HUES6 (cell line): ENCODE measurements around the gene FBXL3.
"Not testable (repeated sequence)": the region's sequence is repeated elsewhere in the genome, so short reads cannot be mapped to it uniquely, and the experiment has no call there.

ENCODE experiments used
- H3K27ac ChIP-seq: 2 replicates; pipeline ENCODE4 v1.7.0; 2013; ENCODE audit warnings: low read depth, mild to moderate bottlenecking, low read length, inconsistent platforms
- H3K27me3 ChIP-seq: 2 replicates; pipeline ENCODE4 v1.6.1; 2013; ENCODE audit warnings: low read length; ENCODE audit not compliant: control insufficient read depth, insufficient read depth
- H3K36me3 ChIP-seq: 2 replicates; pipeline ENCODE4 v1.6.1; 2013; ENCODE audit warnings: low read length; ENCODE audit not compliant: control insufficient read depth, insufficient read depth
- H3K4me1 ChIP-seq: 2 replicates; pipeline ENCODE4 v1.6.1; 2013; ENCODE audit warnings: low read length; ENCODE audit not compliant: control insufficient read depth, insufficient read depth
- H3K4me3 ChIP-seq: 2 replicates; pipeline ENCODE4 v1.5.1; 2013; ENCODE audit warnings: low read depth, low read length
- H3K9ac ChIP-seq: one replicate; pipeline ENCODE4 v1.6.1; 2013; ENCODE audit warnings: mild to moderate bottlenecking, low read length
- H3K9me3 ChIP-seq: 2 replicates; pipeline ENCODE4 v1.6.1; 2013; ENCODE audit warnings: low read depth, low read length; ENCODE audit not compliant: control insufficient read depth, insufficient read depth

FBXL3 gene

GRCh38 chr13:77008337-77008736, 18.6 kb downstream of the FBXL3 start:
- H3K4me3 ChIP-seq, H3K27me3 ChIP-seq, H3K27ac ChIP-seq, H3K4me1 ChIP-seq, H3K9me3 ChIP-seq, H3K9ac ChIP-seq: not testable (repeated sequence)
- peaks cover 59% of the 10 kb centered on the region for H3K36me3 ChIP-seq

DNA sequence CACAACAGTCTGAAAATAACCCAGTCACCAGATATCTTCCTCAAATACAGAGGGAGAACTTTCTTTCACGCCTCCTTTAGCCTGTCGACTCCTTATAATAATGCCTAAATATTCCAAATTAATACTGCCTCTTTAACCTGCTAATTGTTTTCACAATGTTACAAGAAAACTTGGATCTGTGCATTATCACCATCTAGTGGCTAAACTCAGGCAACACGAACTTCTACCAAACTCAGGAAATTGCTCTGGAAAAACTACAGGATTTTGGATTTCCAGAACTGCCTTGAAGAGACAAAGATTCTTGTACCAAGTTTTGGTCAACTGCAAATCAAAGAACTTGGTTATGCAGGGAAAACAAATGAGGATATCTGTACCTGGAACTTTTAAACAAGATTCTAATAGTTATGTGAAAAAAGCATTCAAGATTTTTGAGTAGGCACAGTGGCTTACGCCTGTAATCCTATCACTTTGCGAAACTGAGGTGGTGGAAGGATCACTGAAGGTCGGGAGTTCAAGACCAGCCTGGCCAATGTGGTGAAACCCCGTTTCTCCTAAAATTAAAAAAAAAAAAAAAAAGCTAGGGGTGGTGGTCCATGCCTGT, 24.3 kb downstream of the FBXL3 start:
- H3K9me3 ChIP-seq: no peaks in the 10 kb centered on the region
- H3K27ac ChIP-seq: no peak overlapping the region
- H3K27me3 ChIP-seq: no peaks in the 10 kb centered on the region
- H3K36me3 ChIP-seq: peaks cover 31% of the 10 kb centered on the region
- H3K4me3 ChIP-seq: no peak overlapping the region
- H3K4me1 ChIP-seq: no peaks in the 10 kb centered on the region
- H3K9ac ChIP-seq: no peak overlapping the region

GRCh38 chr13:77001963-77002587, 24.9 kb downstream of the FBXL3 start:
- no peak overlapping the region for H3K4me3 ChIP-seq
- H3K9ac ChIP-seq: no peak overlapping the region
- no peaks in the 10 kb centered on the region for H3K27me3 ChIP-seq
- H3K27ac ChIP-seq: no peak overlapping the region
- H3K36me3 ChIP-seq: peaks cover 26% of the 10 kb centered on the region
- H3K4me1 ChIP-seq: no peaks in the 10 kb centered on the region
- H3K9me3 ChIP-seq: no peaks in the 10 kb centered on the region

DNA sequence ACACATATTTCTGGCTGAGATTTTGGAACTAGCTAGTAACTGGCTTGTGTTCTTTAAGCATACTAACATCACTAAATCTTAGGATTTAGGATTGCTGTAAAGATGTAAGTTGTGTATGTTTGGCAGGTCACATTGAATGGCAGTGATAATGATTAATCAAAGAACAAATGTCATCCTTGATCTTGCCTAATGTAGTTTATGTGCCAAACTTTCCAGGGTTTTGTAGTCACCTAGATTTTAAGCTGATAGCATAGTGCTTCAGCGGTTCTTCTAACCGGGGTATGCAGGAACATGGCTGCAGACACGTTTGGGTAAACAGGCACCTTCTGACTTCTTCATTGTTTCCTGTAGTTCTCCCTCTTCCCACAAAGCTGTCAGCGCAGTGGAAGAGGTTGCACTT, 25.4 kb downstream of the FBXL3 start:
- H3K9ac ChIP-seq: no peak overlapping the region
- H3K36me3 ChIP-seq: peaks cover 26% of the 10 kb centered on the region
- no peaks in the 10 kb centered on the region for H3K4me1 ChIP-seq
- no peak overlapping the region for H3K4me3 ChIP-seq
- H3K27me3 ChIP-seq: no peaks in the 10 kb centered on the region
- H3K27ac ChIP-seq: no peak overlapping the region
- no peaks in the 10 kb centered on the region for H3K9me3 ChIP-seq

- Histone ChIP-seq H3K36me3 (peaks cover 32% of the 10 kb centered on the region), H3K9ac (no peak overlapping the region), H3K27me3 (no peaks in the 10 kb centered on the region), H3K4me1 (no peaks in the 10 kb centered on the region), H3K27ac (no peak overlapping the region), H3K4me3 (no peak overlapping the region), H3K9me3 (no peaks in the 10 kb centered on the region)
Measured at GRCh38 chr13:77000475-77000874, 26.5 kb downstream of the FBXL3 start.

DNA sequence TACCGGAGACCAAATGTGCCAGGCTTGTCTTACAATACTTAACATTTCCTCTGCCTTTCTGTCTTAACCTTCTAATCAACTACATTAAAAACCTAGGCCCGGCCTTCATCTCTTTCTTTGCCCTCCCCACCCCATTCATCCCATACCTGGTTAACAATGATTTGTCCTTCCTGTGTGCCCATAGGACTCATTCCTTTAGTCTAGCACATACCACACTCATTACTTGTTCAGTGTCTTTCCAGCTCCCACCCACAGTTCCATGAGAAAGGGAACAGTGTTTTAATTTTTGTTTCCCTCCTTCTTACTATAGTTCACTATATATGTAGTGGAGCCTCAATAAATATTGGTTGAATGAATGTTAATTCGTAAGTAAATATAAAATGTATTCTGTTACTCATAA, 32.7 kb downstream of the FBXL3 start:
- H3K27me3 ChIP-seq: no peaks in the 10 kb centered on the region
- H3K27ac ChIP-seq: no peak overlapping the region
- H3K9me3 ChIP-seq: no peaks in the 10 kb centered on the region
- H3K36me3 ChIP-seq: peaks cover 17% of the 10 kb centered on the region
- H3K4me3 ChIP-seq: no peak overlapping the region
- H3K4me1 ChIP-seq: peaks cover 6% of the 10 kb centered on the region; the same call in 1 of the 2 replicates
- no peak overlapping the region for H3K9ac ChIP-seq

GRCh38 chr13:76993473-76993872, 33.5 kb downstream of the FBXL3 start:
- no peak overlapping the region for H3K9ac ChIP-seq

GRCh38 chr13:76993021-76993420, 33.9 kb downstream of the FBXL3 start:
- Histone ChIP-seq H3K9ac (peak overlapping the region; percentile 76), H3K4me3 (peak overlapping the region; percentile 93), H3K4me1 (peaks cover 6% of the 10 kb centered on the region; the same call in 1 of the 2 replicates), H3K9me3 (no peaks in the 10 kb centered on the region), H3K36me3 (peaks cover 9% of the 10 kb centered on the region), H3K27ac (no peak overlapping the region), H3K27me3 (no peaks in the 10 kb centered on the region)

More at GRCh38 chr13:76993473-76993872, 33.5 kb downstream of the FBXL3 start:
- Histone ChIP-seq H3K36me3 (peaks cover 12% of the 10 kb centered on the region), H3K9me3 (no peaks in the 10 kb centered on the region), H3K27me3 (no peaks in the 10 kb centered on the region), H3K4me1 (peaks cover 6% of the 10 kb centered on the region; the same call in 1 of the 2 replicates), H3K4me3 (peak overlapping the region; percentile 93; the same call in 1 of the 2 replicates), H3K27ac (no peak overlapping the region)

- Histone ChIP-seq H3K4me3 (peak overlapping the region; percentile 93), H3K9ac (peak overlapping the region; percentile 76), H3K4me1 (peaks cover 6% of the 10 kb centered on the region; the same call in 1 of the 2 replicates), H3K36me3 (peaks cover 9% of the 10 kb centered on the region), H3K27ac (peak overlapping the region; percentile 35; the same call in 1 of the 2 replicates), H3K9me3 (no peaks in the 10 kb centered on the region), H3K27me3 (no peaks in the 10 kb centered on the region)
Measured at GRCh38 chr13:76992548-76993001, 34.4 kb downstream of the FBXL3 start.

DNA sequence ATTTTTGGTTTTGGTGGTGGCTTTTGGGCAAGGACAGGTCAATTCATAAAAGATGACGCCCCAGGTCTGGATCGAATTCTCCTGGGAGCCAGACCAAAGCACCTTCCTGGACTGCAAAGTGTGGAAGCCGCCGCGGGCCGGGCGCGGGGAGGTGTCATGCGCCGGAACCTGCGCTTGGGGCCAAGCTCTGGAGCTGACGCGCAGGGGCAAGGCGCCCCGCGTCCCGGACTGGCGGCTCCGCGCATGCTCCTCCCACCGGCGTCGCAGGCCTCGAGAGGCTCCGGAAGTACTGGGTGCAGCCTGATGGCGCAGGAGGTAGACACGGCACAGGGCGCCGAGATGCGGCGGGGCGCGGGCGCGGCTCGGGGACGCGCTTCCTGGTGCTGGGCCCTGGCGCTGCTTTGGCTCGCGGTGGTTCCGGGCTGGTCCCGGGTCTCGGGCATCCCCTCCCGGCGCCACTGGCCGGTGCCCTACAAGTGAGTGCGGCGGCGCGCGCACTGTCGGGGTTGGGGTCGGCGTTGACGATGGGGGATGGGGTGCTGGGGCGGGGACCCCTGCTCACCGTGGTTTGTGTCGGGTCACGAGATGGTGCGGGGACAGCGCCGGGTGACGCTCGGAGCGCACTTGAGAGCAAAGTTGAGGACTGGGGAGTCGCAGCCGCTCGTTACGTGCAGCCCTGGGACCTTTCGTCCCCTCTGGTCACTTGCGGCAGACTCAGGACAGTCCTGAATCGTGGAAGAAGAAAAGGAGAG, 35.0 kb downstream of the FBXL3 start, which contains the start of gene CLN5:
CLN5 (plus strand) TSS at position 286 of the 752 bp plus-strand sequence; CDS start at position 304, 18 bp downstream.
- peaks cover 6% of the 10 kb centered on the region; the same call in 1 of the 2 replicates for H3K4me1 ChIP-seq
- peaks cover 9% of the 10 kb centered on the region for H3K36me3 ChIP-seq
- peak within 1 kb of the TSS; percentile 93 for H3K4me3 ChIP-seq
- peak within 1 kb of the TSS; percentile 35; the same call in 1 of the 2 replicates for H3K27ac ChIP-seq
- H3K9ac ChIP-seq: peak within 1 kb of the TSS; percentile 76
- no peaks in the 10 kb centered on the region for H3K9me3 ChIP-seq
- H3K27me3 ChIP-seq: no peaks in the 10 kb centered on the region; the same call in 1 of the 2 replicates

DNA sequence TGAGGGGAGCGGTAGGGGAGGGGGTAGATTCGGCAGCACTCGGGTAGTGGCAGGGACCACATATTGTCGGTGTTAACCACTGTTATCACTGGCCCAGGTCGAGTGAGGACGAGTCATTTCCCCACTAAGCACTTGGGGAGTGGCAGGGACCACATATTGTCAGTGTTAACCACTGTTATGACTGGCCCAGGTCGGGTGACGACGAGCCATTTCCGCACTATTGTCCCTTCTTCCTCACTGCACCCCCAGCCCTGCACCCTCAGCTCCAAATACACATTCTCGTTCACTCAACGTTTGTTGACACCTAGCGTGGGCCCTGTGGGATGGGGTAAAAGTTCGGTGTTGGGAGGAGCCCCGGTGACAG, 35.5 kb downstream of the FBXL3 start:
- H3K4me3 ChIP-seq: peak overlapping the region; percentile 93

More for the DNA sequence above, 35.5 kb downstream of the FBXL3 start:
- Histone ChIP-seq H3K27me3 (peaks cover 1% of the 10 kb centered on the region; the same call in 1 of the 2 replicates), H3K4me1 (peaks cover 6% of the 10 kb centered on the region; the same call in 1 of the 2 replicates), H3K27ac (no peak overlapping the region), H3K9ac (peak overlapping the region; percentile 66), H3K9me3 (no peaks in the 10 kb centered on the region), H3K36me3 (peaks cover 8% of the 10 kb centered on the region)
